SK-N-SH (cell line): ENCODE data around the gene CDH7.

Experiments used
- CTCF ChIP-seq: fragments of 200-600 bp; sonication (generic); IDR thresholded peaks from 2 replicates; pipeline ENCODE4 v1.6.1; 2017; ENCODE audit warnings: antibody characterized with exemption, mild to moderate bottlenecking, moderate library complexity
- FOSL2 ChIP-seq: IDR thresholded peaks from 2 replicates; pipeline ENCODE4 v1.4.0; 2012; ENCODE audit warnings: low read depth, mild to moderate bottlenecking, moderate library complexity, borderline replicate concordance
- RCOR1 ChIP-seq: fragments of 150-350 bp; IDR thresholded peaks from 2 replicates; pipeline ENCODE4 v1.6.1; 2017; ENCODE audit warnings: antibody characterized with exemption, low read length
- TCF12 ChIP-seq: IDR thresholded peaks from 2 replicates; pipeline ENCODE4 v1.4.0; 2012

- TF ChIP-seq FOSL2 (no peak), CTCF (no peak), RCOR1 (peak; percentile 88), TCF12 (no peak)
These were observed 15.7 kb upstream of the CDH7 start for GRCh38 chr18:65735155-65735554.
